Measurements from ENCODE around the gene DPP7.

Gene DPP7

DNA sequence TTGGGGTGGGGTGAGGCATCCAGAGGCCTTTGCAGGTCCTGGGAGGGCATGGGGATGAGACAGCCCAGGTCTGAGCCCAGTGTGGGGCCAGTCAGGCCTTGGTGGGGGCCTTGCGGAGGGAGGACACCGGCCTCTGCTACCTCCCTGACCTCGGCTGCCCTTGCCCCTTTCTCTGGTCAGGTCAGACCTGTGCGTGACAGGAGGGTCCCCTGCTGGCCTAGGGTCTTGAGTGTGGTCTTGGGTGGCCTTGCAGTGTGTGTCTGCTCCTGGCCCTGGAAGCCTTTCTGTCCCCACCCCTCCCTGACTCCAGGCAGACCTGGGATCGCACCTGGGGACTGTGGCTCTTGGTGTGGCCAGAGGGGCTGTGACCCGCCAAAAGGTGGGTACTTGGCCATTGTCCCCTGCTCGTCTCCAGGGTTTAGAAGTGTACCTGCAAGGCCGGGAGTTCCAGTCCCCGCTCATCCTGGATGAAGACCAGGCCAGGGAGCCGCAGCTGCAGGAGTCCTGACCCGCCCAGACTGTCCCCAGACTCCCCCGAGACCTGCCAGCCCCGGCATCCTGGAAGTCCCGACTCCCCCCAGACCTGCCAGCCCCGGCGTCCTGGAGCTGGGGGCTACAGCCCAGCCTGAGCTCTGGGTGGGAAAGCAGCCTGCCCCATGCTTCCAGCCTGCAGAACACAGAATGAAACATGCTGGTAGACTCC is 32.2 kb downstream of the DPP7 start:
- H3K4me1 ChIP-seq (ENCODE audit: control insufficient read depth, insufficient read depth, low read length, unreplicated experiment): peaks cover 36% of the 10 kb centered on the region
- peaks cover 18% of the 10 kb centered on the region for H3K79me2 ChIP-seq (ENCODE audit: control insufficient read depth, insufficient read depth, low read length, unreplicated experiment)
- peaks cover 10% of the 10 kb centered on the region; the same call in 1 of the 2 replicates for H3K36me3 ChIP-seq (ENCODE audit: insufficient read depth, low read length)
- peak overlapping the region; percentile 61 for H3K27ac ChIP-seq (ENCODE audit: low read depth, low read length)
- no peak overlapping the region for H3K4me3 ChIP-seq (ENCODE audit: low read depth, low read length)
- H2AFZ ChIP-seq (ENCODE audit: low read length, unreplicated experiment): no peak overlapping the region
- no peaks in the 10 kb centered on the region for H3K27me3 ChIP-seq (ENCODE audit: insufficient read depth, low read length)

DNA sequence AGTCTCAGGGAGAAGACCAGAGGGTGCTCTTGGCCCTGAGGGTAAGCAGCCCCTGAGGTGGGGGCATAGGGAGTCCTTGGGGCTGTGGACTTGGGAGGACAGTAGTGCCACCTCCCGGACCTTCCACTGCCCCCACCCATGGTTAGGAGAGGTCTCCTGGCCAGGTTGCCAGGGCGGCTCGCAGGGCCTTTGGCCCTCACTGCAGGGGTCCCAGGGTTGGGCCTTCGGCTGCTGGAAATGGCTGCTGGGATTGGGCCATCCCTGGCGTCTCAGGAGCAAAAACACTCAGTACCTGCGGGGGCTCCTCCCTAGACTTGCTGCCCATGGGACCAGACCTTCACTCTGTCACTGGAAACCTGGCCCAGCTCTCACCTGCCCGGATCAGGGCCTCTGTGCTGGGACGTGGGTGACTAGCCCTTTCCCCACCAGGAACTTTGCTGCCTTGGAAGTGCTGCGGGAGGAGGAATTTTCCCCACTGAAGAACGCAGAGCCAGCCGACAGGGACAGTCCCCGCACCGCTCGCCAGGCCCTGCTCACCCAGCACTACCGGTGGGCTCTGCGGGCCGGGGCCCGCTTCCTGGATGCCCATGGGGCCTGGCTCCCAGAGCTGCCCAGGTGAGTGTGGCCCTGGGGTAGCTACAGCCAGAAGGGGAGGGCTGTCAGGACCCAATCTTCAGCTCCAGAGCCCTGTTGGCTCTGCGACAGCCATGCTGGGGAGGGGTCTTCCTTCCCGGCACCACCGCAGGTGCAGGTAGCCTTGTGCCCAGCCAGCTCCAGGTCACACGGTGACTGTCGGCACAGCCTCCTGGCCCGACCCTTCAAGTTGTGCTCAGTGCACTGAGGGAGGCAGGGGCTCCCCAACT is 34.0 kb downstream of the DPP7 start:
- Histone ChIP-seq H3K36me3 (ENCODE audit: insufficient read depth, low read length) (peaks cover 10% of the 10 kb centered on the region; the same call in 1 of the 2 replicates), H2AFZ (ENCODE audit: low read length, unreplicated experiment) (no peak overlapping the region), H3K4me3 (ENCODE audit: low read depth, low read length) (no peak overlapping the region)

DNA sequence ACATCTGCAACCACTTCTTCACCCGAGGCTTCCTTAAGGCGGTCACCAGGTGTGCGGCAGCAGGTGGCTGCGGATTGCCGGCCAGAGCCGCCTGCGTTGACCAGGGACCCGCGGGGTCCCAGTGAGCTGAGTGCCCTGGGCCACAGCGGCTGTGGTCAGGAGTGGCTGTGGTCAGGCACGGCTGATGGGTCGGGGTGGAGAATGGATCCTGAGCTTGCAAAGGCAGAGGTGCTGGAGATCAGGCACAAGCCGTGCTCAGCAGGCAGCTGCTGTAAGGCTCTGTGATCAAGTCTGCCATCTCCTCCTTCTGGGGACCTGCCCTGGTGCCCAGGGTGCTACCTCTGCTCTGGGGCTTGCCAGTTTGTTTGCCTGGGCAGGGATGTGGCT is 35.1 kb downstream of the DPP7 start:
- Histone ChIP-seq H2AFZ (ENCODE audit: low read length, unreplicated experiment) (no peak overlapping the region), H3K36me3 (ENCODE audit: insufficient read depth, low read length) (peaks cover 10% of the 10 kb centered on the region; the same call in 1 of the 2 replicates), H3K4me3 (ENCODE audit: low read depth, low read length) (0 out of 2 replicates have a peak overlapping the region, but pooled peaks have one; percentile 24), H3K27me3 (ENCODE audit: insufficient read depth, low read length) (no peaks in the 10 kb centered on the region), H3K79me2 (ENCODE audit: control insufficient read depth, insufficient read depth, low read length, unreplicated experiment) (peaks cover 18% of the 10 kb centered on the region), H3K4me1 (ENCODE audit: control insufficient read depth, insufficient read depth, low read length, unreplicated experiment) (peaks cover 26% of the 10 kb centered on the region), H3K27ac (ENCODE audit: low read depth, low read length) (no peak overlapping the region)

More for the DNA sequence above, 34.0 kb downstream of the DPP7 start:
- H3K4me1 ChIP-seq (ENCODE audit: control insufficient read depth, insufficient read depth, low read length, unreplicated experiment): peaks cover 36% of the 10 kb centered on the region
- H3K79me2 ChIP-seq (ENCODE audit: control insufficient read depth, insufficient read depth, low read length, unreplicated experiment): peaks cover 18% of the 10 kb centered on the region
- no peak overlapping the region for H3K27ac ChIP-seq (ENCODE audit: low read depth, low read length)
- H3K27me3 ChIP-seq (ENCODE audit: insufficient read depth, low read length): no peaks in the 10 kb centered on the region

DNA sequence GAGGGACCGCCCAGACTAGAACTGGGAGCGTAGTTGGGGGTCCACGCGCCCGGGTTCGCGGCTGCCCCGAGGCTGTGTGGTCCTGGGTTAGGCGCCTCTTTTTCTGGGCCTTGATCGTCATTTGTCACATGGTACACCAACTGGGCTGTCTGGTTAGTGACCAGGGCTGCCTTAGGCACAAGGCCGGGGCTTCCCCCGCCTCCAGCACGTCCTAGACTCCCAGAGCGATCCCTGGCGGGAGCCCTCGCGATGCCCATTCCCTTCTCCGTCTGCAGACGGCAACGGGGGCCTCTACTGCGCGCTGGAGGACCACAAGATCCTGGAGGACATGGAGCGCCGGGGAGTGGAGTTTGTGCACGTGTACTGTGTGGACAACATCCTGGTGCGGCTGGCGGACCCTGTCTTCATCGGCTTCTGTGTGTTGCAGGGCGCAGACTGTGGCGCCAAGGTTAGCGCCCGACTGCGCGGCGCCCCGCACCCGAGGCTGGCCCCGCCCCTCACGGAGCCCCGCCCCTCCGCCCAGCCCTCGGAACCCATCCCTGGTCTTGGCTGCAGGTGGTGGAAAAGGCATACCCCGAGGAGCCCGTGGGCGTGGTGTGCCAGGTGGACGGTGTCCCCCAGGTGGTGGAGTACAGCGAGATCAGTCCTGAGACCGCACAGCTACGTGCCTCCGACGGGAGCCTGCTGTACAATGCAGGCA is 35.7 kb downstream of the DPP7 start:
- Histone ChIP-seq H3K4me1 (ENCODE audit: control insufficient read depth, insufficient read depth, low read length, unreplicated experiment) (peaks cover 21% of the 10 kb centered on the region), H3K27ac (ENCODE audit: low read depth, low read length) (no peak overlapping the region), H3K27me3 (ENCODE audit: insufficient read depth, low read length) (no peaks in the 10 kb centered on the region), H2AFZ (ENCODE audit: low read length, unreplicated experiment) (no peak overlapping the region), H3K36me3 (ENCODE audit: insufficient read depth, low read length) (peaks cover 10% of the 10 kb centered on the region; the same call in 1 of the 2 replicates), H3K79me2 (ENCODE audit: control insufficient read depth, insufficient read depth, low read length, unreplicated experiment) (peaks cover 18% of the 10 kb centered on the region), H3K4me3 (ENCODE audit: low read depth, low read length) (peak overlapping the region; percentile 93)

DNA sequence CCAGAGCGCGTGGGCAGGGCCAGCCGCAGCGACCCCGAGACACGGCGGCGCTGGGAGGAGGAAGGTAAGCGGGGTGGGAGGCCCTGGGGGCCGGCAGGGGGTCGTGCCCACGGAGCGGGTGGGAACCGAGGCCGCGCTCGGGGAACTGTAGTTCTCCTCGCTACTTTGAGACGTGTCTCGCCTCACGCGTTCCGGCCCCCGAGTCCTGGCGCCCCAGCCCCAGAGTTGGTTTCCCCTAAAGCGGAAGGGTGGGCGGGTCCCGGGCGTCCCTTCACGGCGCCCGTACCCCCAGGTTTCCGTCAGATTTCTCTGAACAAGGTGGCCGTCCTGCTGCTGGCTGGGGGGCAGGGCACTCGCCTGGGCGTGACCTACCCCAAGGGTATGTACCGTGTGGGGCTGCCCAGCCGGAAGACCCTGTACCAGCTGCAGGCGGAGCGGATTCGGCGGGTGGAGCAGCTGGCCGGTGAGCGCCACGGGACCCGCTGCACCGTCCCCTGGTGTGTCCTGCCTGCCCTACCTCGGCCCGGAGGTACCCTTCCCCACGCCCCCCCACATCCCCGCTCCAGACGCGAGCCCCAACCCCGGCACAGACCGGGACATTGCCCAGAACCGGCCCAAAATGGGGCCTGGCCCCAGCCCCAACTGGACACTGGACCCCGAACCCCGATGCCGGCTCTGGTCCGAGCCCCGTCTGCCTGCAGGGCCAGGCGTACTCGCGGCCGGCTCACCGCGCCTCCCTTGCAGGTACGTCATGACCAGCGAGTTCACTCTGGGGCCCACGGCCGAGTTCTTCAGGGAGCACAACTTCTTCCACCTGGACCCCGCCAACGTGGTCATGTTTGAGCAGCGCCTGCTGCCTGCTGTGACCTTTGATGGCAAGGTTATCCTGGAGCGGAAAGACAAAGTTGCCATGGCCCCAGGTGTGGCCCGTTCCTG is 36.5 kb downstream of the DPP7 start:
- Histone ChIP-seq H3K27ac (ENCODE audit: low read depth, low read length) (no peak overlapping the region), H3K4me3 (ENCODE audit: low read depth, low read length) (peak overlapping the region; percentile 93), H3K79me2 (ENCODE audit: control insufficient read depth, insufficient read depth, low read length, unreplicated experiment) (peaks cover 18% of the 10 kb centered on the region), H3K4me1 (ENCODE audit: control insufficient read depth, insufficient read depth, low read length, unreplicated experiment) (peaks cover 14% of the 10 kb centered on the region), H3K36me3 (ENCODE audit: insufficient read depth, low read length) (peaks cover 10% of the 10 kb centered on the region; the same call in 1 of the 2 replicates), H2AFZ (ENCODE audit: low read length, unreplicated experiment) (peak overlapping the region; percentile 85), H3K27me3 (ENCODE audit: insufficient read depth, low read length) (no peaks in the 10 kb centered on the region)

DNA sequence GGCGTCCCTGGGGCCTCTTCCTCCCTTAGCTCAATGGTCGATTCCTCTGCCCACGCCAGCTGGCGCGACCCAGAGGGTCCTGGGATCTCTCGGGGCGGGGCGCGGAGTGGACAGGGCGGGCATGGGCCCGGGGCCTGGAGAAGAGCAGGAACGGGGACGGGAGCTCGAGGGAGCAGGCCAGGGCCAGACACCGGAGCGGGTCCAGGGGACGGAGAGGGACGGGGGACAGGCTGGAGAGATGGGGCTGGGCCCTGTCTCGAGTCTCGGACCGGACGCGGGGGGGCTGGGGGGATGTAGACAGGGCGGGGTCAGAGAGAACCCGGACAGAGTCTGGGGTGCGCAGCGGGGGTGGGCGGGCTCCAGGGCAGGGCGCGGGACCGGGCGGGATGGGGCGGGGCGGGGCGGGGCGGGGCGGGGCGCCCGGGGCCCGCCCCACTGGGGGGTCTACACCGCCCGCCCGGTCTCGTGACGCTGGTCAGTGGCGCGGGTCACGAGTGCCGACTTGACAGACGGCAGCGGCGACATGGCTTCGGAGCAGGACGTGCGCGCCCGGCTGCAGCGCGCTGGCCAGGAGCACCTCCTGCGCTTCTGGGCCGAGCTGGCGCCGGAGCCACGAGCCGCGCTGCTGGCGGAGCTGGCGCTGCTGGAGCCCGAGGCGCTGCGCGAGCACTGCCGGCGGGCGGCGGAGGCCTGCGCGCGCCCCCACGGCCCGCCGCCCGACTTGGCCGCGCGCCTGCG is 37.4 kb downstream of the DPP7 start, which contains the start of gene UAP1L1:
Gene UAP1L1, plus strand, starts transcription at position 508 of the 738 bp plus-strand sequence. Its CDS starts 16 bp downstream, at position 524.
- Histone ChIP-seq H2AFZ (ENCODE audit: low read length, unreplicated experiment) (peak within 1 kb of the TSS; percentile 85), H3K27me3 (ENCODE audit: insufficient read depth, low read length) (no peaks in the 10 kb centered on the region), H3K27ac (ENCODE audit: low read depth, low read length) (no peak within 1 kb of the TSS), H3K4me1 (ENCODE audit: control insufficient read depth, insufficient read depth, low read length, unreplicated experiment) (peaks cover 5% of the 10 kb centered on the region), H3K79me2 (ENCODE audit: control insufficient read depth, insufficient read depth, low read length, unreplicated experiment) (peaks cover 18% of the 10 kb centered on the region), H3K4me3 (ENCODE audit: low read depth, low read length) (peak within 1 kb of the TSS; percentile 93), H3K36me3 (ENCODE audit: insufficient read depth, low read length) (peaks cover 10% of the 10 kb centered on the region; the same call in 1 of the 2 replicates)

DNA sequence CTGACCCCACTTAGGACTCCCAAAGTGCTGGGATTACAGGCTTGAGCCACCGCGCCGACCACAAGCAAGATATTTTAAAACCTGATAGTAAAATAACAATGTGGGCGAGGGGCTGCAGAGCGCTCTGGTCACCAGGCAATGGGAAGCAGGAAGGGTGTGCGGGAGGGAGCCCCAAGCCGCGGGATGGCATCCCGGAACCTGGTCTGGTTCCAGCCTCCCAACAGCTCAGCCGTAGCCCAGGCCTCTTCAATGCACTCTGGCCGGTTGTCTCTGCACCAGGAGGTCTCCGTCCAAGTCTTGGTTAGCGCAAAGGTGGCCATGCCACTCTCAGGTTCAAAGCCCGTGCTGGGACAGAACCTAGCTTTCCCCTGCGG is 37.9 kb downstream of the DPP7 start:
- Histone ChIP-seq H3K4me1 (ENCODE audit: control insufficient read depth, insufficient read depth, low read length, unreplicated experiment) (peaks cover 4% of the 10 kb centered on the region), H3K4me3 (ENCODE audit: low read depth, low read length) (peak overlapping the region; percentile 70), H3K27ac (ENCODE audit: low read depth, low read length) (no peak overlapping the region), H3K36me3 (ENCODE audit: insufficient read depth, low read length) (peaks cover 6% of the 10 kb centered on the region; the same call in 1 of the 2 replicates), H3K27me3 (ENCODE audit: insufficient read depth, low read length) (no peaks in the 10 kb centered on the region), H3K79me2 (ENCODE audit: control insufficient read depth, insufficient read depth, low read length, unreplicated experiment) (peaks cover 18% of the 10 kb centered on the region), H2AFZ (ENCODE audit: low read length, unreplicated experiment) (peak overlapping the region; percentile 85)

DNA sequence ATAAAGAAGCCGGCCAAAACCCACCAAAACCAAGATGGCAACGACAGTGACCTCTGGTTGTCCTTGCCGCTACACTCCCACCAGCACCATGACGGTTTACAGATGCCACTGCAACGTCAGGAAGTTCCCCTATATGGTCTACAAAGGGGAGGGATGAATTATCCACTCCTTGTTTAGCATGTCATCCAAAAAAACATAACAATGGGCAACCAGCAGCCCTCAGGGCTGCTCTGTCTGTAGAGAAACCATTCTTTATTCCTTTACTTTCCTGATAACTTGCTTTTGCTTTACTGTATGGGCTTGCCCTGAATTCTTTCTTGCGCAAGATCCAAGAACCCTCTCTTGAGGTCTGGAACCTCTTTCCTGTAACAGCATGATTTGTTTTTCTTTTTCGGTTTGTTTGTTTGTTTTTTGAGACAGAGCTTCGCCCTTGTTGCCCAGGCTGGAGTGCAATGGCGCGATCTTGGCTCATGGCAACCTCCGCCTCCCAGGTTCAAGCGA is 39.2 kb downstream of the DPP7 start:
- Histone ChIP-seq H3K27ac (ENCODE audit: low read depth, low read length) (no peak overlapping the region), H3K4me1 (ENCODE audit: control insufficient read depth, insufficient read depth, low read length, unreplicated experiment) (peaks cover 4% of the 10 kb centered on the region), H3K36me3 (ENCODE audit: insufficient read depth, low read length) (peaks cover 5% of the 10 kb centered on the region; the same call in 1 of the 2 replicates), H3K4me3 (ENCODE audit: low read depth, low read length) (no peak overlapping the region), H3K79me2 (ENCODE audit: control insufficient read depth, insufficient read depth, low read length, unreplicated experiment) (peaks cover 18% of the 10 kb centered on the region), H2AFZ (ENCODE audit: low read length, unreplicated experiment) (no peak overlapping the region), H3K27me3 (ENCODE audit: insufficient read depth, low read length) (no peaks in the 10 kb centered on the region)

DNA sequence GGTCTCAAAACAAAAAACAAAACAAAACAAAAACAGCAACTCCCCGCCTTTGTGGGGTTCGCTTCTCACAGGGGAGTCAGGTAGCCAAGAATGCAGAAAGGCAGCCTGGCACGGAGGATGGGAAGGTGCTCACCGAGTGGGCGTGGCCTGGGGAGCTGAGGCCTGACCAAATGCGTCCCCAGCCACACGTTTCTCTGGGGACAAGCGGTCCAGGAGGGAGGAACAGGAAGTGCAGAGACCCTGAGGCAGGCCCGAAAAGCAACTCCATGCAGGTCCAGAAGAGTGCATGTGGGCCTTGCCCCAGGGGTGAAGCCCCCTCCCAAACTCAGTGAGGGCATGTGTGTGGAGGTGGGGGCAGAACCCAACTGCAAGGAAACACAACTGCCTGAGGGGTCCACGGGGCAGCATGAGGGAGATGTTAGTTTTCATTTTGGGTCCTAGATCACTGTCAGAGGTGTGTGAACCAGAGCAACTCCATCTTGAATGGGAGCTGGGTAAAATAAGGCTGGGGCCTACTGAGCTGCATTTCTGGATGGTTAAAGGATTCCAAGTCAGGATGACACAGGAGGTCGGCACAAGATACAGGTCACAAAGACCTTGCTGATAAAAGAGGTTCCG is 39.8 kb downstream of the DPP7 start:
- peaks cover 4% of the 10 kb centered on the region for H3K4me1 ChIP-seq (ENCODE audit: control insufficient read depth, insufficient read depth, low read length, unreplicated experiment)
- no peaks in the 10 kb centered on the region for H3K27me3 ChIP-seq (ENCODE audit: insufficient read depth, low read length)
- no peak overlapping the region for H3K27ac ChIP-seq (ENCODE audit: low read depth, low read length)
- H3K79me2 ChIP-seq (ENCODE audit: control insufficient read depth, insufficient read depth, low read length, unreplicated experiment): peaks cover 18% of the 10 kb centered on the region
- peaks cover 5% of the 10 kb centered on the region; the same call in 1 of the 2 replicates for H3K36me3 ChIP-seq (ENCODE audit: insufficient read depth, low read length)
- H3K4me3 ChIP-seq (ENCODE audit: low read depth, low read length): no peak overlapping the region
- H2AFZ ChIP-seq (ENCODE audit: low read length, unreplicated experiment): no peak overlapping the region

All from ACC112 (cell line).